IMR-90 (cell line): ENCODE data around the gene NUBP1. TPM values are rescaled to one million over a fixed set of nuclear protein-coding genes. Genes with fewer than 3 reads are reported as not detected.

ENCODE experiments used
- ATAC-seq: fragments of 200-7000 bp; cut with Tn5 transposase; 2 replicates; pipeline ENCODE4 v1.9.1; 2020; ENCODE audit warnings: low read depth, mild to moderate bottlenecking, moderate library complexity
- BruUV-seq: library from RNA; stranded (reverse); fragments of 400-500 nt; replicated peaks from 2 replicates; lab custom pipeline; 2021; lab: Mats Ljungman, UMichigan
- CTCF ChIA-PET: fragments of 300-600 bp; formaldehyde crosslinking; extraction: SDS; loops from one replicate; lab custom pipeline; 2021; ENCODE audit warnings: antibody characterized with exemption; lab: Yijun Ruan, JAX
- POLR2A ChIA-PET: fragments of 300-600 bp; sonication (Branson Sonifier 250); formaldehyde crosslinking; loops from one replicate; lab custom pipeline; 2022; ENCODE audit warnings: antibody characterized with exemption; ENCODE audit not compliant: unreplicated experiment; lab: Charles Lee
- DNase-seq: peaks from one replicate; pipeline ENCODE4 v3.0.0; 2013
- H2AFZ ChIP-seq: replicated peaks from 2 replicates; pipeline ENCODE3; 2013; ENCODE audit warnings: low read length, mild to moderate bottlenecking; ENCODE audit not compliant: poor library complexity
- H2AK5ac ChIP-seq: 2 replicates; pipeline ENCODE4 v1.6.1; 2013; ENCODE audit warnings: low read depth, low read length, inconsistent platforms
- H2AK9ac ChIP-seq: replicated peaks from 2 replicates; pipeline ENCODE3; 2013; ENCODE audit warnings: mild to moderate bottlenecking, low read depth, low read length, moderate library complexity; ENCODE audit not compliant: poor library complexity
- H2BK120ac ChIP-seq: 2 replicates; pipeline ENCODE4 v1.6.1; 2013; ENCODE audit warnings: low read depth, low read length, inconsistent platforms
- H2BK15ac ChIP-seq: 3 replicates; pipeline ENCODE4 v1.6.1; 2013; ENCODE audit warnings: low read depth, low read length, inconsistent platforms
- H2BK20ac ChIP-seq: 2 replicates; pipeline ENCODE4 v1.6.1; 2013; ENCODE audit warnings: low read depth, mild to moderate bottlenecking, inconsistent platforms, low read length, moderate library complexity
- H2BK5ac ChIP-seq: 2 replicates; pipeline ENCODE4 v1.6.1; 2013; ENCODE audit warnings: mild to moderate bottlenecking, low read depth, low read length, inconsistent platforms; ENCODE audit not compliant: poor library complexity, severe bottlenecking
- H3K14ac ChIP-seq: replicated peaks from 2 replicates; pipeline ENCODE4 v1.6.1; 2013; ENCODE audit warnings: low read depth, low read length, inconsistent platforms
- H3K18ac ChIP-seq: 2 replicates; pipeline ENCODE4 v1.6.1; 2013; ENCODE audit warnings: low read depth, low read length, control low read depth
- H3K23ac ChIP-seq: 2 replicates; pipeline ENCODE4 v1.6.1; 2013; ENCODE audit warnings: low read depth, low read length, inconsistent platforms
- H3K27ac ChIP-seq: 2 replicates; pipeline ENCODE4 v1.5.1; 2013; ENCODE audit warnings: mild to moderate bottlenecking, control low read depth, low read length; ENCODE audit not compliant: insufficient read depth
- H3K27me3 ChIP-seq: 2 replicates; pipeline ENCODE4 v1.6.1; 2013; ENCODE audit warnings: low read length; ENCODE audit not compliant: control insufficient read depth, insufficient read depth
- H3K36me3 ChIP-seq: 2 replicates; pipeline ENCODE4 v1.6.1; 2013; ENCODE audit warnings: low read length, mixed read lengths; ENCODE audit not compliant: control insufficient read depth, insufficient read depth
- H3K4ac ChIP-seq: 2 replicates; pipeline ENCODE4 v1.6.1; 2013; ENCODE audit warnings: low read depth, low read length, inconsistent platforms
- H3K4me1 ChIP-seq: 2 replicates; pipeline ENCODE4 v1.6.1; 2013; ENCODE audit warnings: low read length, mixed read lengths; ENCODE audit not compliant: control insufficient read depth, insufficient read depth
- H3K4me2 ChIP-seq: 2 replicates; pipeline ENCODE4 v1.6.1; 2013; ENCODE audit warnings: low read depth, mild to moderate bottlenecking, control low read depth, low read length, moderate library complexity
- H3K4me3 ChIP-seq: 2 replicates; pipeline ENCODE4 v1.5.1; 2013; ENCODE audit warnings: low read depth, mild to moderate bottlenecking, control low read depth, low read length, moderate library complexity; ENCODE audit not compliant: insufficient read depth
- H3K56ac ChIP-seq: 2 replicates; pipeline ENCODE4 v1.6.1; 2013; ENCODE audit warnings: low read length, inconsistent platforms; ENCODE audit not compliant: insufficient read depth; ENCODE audit errors: extremely low read depth
- H3K79me1 ChIP-seq, 2 experiments: 2 replicates each; pipeline ENCODE4 v1.6.1; 2013; ENCODE audit warnings: low read length in 2 of 2, inconsistent platforms in 1 of 2, low read depth in 1 of 2
- H3K9ac ChIP-seq: 2 replicates; pipeline ENCODE4 v1.6.1; 2013; ENCODE audit warnings: low read depth, low read length, control low read depth
- H3K9me1 ChIP-seq: 2 replicates; pipeline ENCODE4 v1.6.1; 2013; ENCODE audit warnings: low read length, inconsistent platforms; ENCODE audit not compliant: insufficient read depth
- H3K9me3 ChIP-seq: 2 replicates; pipeline ENCODE4 v1.6.1; 2013; ENCODE audit warnings: low read length; ENCODE audit not compliant: control insufficient read depth, insufficient read depth
- H4K20me1 ChIP-seq: 2 replicates; pipeline ENCODE4 v1.6.1; 2013; ENCODE audit warnings: low read length, inconsistent platforms; ENCODE audit not compliant: insufficient read depth
- H4K5ac ChIP-seq: 2 replicates; pipeline ENCODE4 v1.6.1; 2013; ENCODE audit warnings: mild to moderate bottlenecking, low read depth, low read length, control low read depth
- H4K8ac ChIP-seq, 2 experiments: 2 replicates each; pipeline ENCODE4 v1.6.1; 2013; ENCODE audit warnings: low read depth in 2 of 2, low read length in 2 of 2, control low read depth in 1 of 2, inconsistent platforms in 1 of 2
- H4K91ac ChIP-seq: 2 replicates; pipeline ENCODE4 v1.6.1; 2013; ENCODE audit warnings: low read depth, low read length, inconsistent platforms; ENCODE audit not compliant: insufficient read depth
- ELK1 ChIP-seq: fragments of 150-350 bp; IDR thresholded peaks from 2 replicates; pipeline ENCODE4 v1.6.1; 2016; ENCODE audit warnings: low read depth, mild to moderate bottlenecking, low read length, moderate library complexity, borderline replicate concordance
- MAFK ChIP-seq: IDR thresholded peaks from 2 replicates; pipeline ENCODE4 v1.6.1; 2012; ENCODE audit warnings: low read depth, low read length, improper control_type of control experiment
- MAZ ChIP-seq: IDR thresholded peaks from 2 replicates; pipeline ENCODE4 v1.6.1; 2012; ENCODE audit warnings: low read depth, mild to moderate bottlenecking, low read length, improper control_type of control experiment, moderate library complexity, borderline replicate concordance
- MXI1 ChIP-seq: IDR thresholded peaks from 2 replicates; pipeline ENCODE4 v1.6.1; 2012; ENCODE audit warnings: low read depth, mild to moderate bottlenecking, low read length, moderate library complexity, borderline replicate concordance
- NFE2L2 ChIP-seq: fragments of 150-350 bp; IDR thresholded peaks from 2 replicates; pipeline ENCODE4 v1.6.1; 2016; ENCODE audit warnings: low read depth, mild to moderate bottlenecking, low read length
- POLR2A ChIP-seq: IDR thresholded peaks from 2 replicates; pipeline ENCODE4 v1.6.1; 2012; ENCODE audit warnings: mild to moderate bottlenecking, low read depth, low read length
- RFX5 ChIP-seq: IDR thresholded peaks from 2 replicates; pipeline ENCODE4 v1.8.0; 2012; ENCODE audit warnings: low read depth, mild to moderate bottlenecking, low read length, moderate library complexity
- SMC3 ChIP-seq: fragments of 150-350 bp; IDR thresholded peaks from 2 replicates; pipeline ENCODE4 v1.6.1; 2016; ENCODE audit warnings: low read depth, mild to moderate bottlenecking, antibody characterized with exemption, low read length, moderate library complexity
- WGBS, 2 experiments: methylation state at CpG; one replicate each; pipeline versions ENCODE4 v1.1.5 to v1.1.7; 2013; ENCODE audit warnings: missing lambda C conversion rate in 2 of 2; ENCODE audit not compliant: insufficient read length in 1 of 2; ENCODE audit errors: extremely low coverage in 2 of 2; 5-methylcytosine and 5-hydroxymethylcytosine counted together
- dilution Hi-C: fragments of 300-500 bp; cut with HindIII; formaldehyde crosslinking; loops from one replicate; pipeline ENCODE4 v1.14.3; 2018; ENCODE audit warnings: low sequenced_read_pairs; ENCODE audit not compliant: unreplicated experiment
- in situ Hi-C: fragments of 300-500 bp; cut with MboI; formaldehyde crosslinking; loops from 3 replicates; pipeline ENCODE4 v1.14.3; 2019; ENCODE audit warnings: low sequenced_read_pairs, inconsistent platforms, mixed read lengths
- intact Hi-C: fragments of 100-400 bp; cut with micrococcal nuclease; formaldehyde crosslinking; loops from 2 replicates; pipeline ENCODE4 v1.10.0; 2022
- polyA plus RNA-seq, 3 experiments: library from polyadenylated mRNA; depleted of rRNA; stranded (reverse); fragments of >200 nt; gene quantifications; 2 replicates each; pipeline ENCODE4 v1.2.3, GENCODE V29; 2012; ENCODE audit warnings: low replicate concordance in 1 of 3
- total RNA-seq: library from RNA; depleted of rRNA; stranded (reverse); fragments of >200 nt; gene quantifications from 2 replicates; pipeline ENCODE4 v1.2.3, GENCODE V29; 2012

NUBP1 gene
- total and polyA plus RNA-seq, 2 of the 4 experiments (the other 2 are of a cell fraction): 28.0 to 31.5 TPM

- POLR2A ChIA-PET: no interaction called here
- peaks cover 4% of the 10 kb centered on the region; the same call in 1 of the 2 replicates for H3K9me1 ChIP-seq
- ATAC-seq (no peak), DNase-seq (no peak)
- CTCF ChIA-PET: no interaction called here
- no peak overlapping the region for H3K56ac ChIP-seq
- intact Hi-C loops (loop anchor here (2.0 kb wide), 1 partner anchor 173 kb away; no protein-coding TSS in a partner anchor), dilution Hi-C loops (no loop called here), in situ Hi-C loops (loop anchor here (10.0 kb wide), 1 partner anchor 1591 kb away; no protein-coding TSS in a partner anchor)
- no peaks in the 10 kb centered on the region for H3K27me3 ChIP-seq
- no peak overlapping the region for H2AK5ac ChIP-seq
- H4K91ac ChIP-seq: no peak overlapping the region
- peaks cover 2 to 15% of the 10 kb centered on the region in 2 experiments; a peak in 3 of 4 replicates for H3K79me1 ChIP-seq
- H3K4me1 ChIP-seq: peaks cover 9% of the 10 kb centered on the region
- H3K27ac ChIP-seq: no peak overlapping the region
- no peak overlapping the region for H3K4me2 ChIP-seq
- no peaks in the 10 kb centered on the region for H3K9me3 ChIP-seq
- no peak overlapping the region for H3K14ac ChIP-seq
- no peak overlapping the region for H2BK15ac ChIP-seq
- no peak overlapping the region for H2AK9ac ChIP-seq
- BruUV-seq: no TSS peak
- TF ChIP-seq MAZ: no peak
- no peak for TF ChIP-seq NFE2L2
- no peak for TF ChIP-seq SMC3
- TF ChIP-seq POLR2A: no peak
- no peak for TF ChIP-seq RFX5
- no peak for TF ChIP-seq MAFK
- TF ChIP-seq ELK1: no peak
- TF ChIP-seq MXI1: no peak
- no peak overlapping the region for H2AFZ ChIP-seq
- H2BK120ac ChIP-seq: no peak overlapping the region
- no peak overlapping the region for H3K4me3 ChIP-seq
- H3K4ac ChIP-seq: no peak overlapping the region
- H3K9ac ChIP-seq: no peak overlapping the region
- no peak overlapping the region for H3K23ac ChIP-seq
- no peak overlapping the region for H3K18ac ChIP-seq
- no peaks in the 10 kb centered on the region for H3K36me3 ChIP-seq
- WGBS, 2 experiments: no CpG with 5 or more reads among the region's 2 CpGs
- H2BK20ac ChIP-seq: no peak overlapping the region
- H2BK5ac ChIP-seq: no peak overlapping the region
- no peaks in the 10 kb centered on the region for H4K20me1 ChIP-seq
- no peak overlapping the region for H4K5ac ChIP-seq
- no peak overlapping the region for H4K8ac ChIP-seq
Measured at GRCh38 chr16:10745841-10746240, 2.2 kb downstream of the NUBP1 start.
